Neural cell (in vitro differentiated cells): Measurements from ENCODE around the gene ZNF394. TPM values are rescaled to one million over a fixed set of nuclear protein-coding genes. Genes with fewer than 3 reads are reported as not detected.

Experiments
- H2AFZ ChIP-seq: fragments of 200-600, 300-800 bp; sonication (generic), shearing (Covaris generic); 2 replicates; pipeline ENCODE4 v1.6.0; 2014; ENCODE audit warnings: low read depth, mild to moderate bottlenecking, antibody characterized with exemption, low read length, moderate library complexity
- H3F3A ChIP-seq: fragments of 200-600 bp; shearing (Covaris generic); 2 replicates; pipeline ENCODE4 v1.6.1; 2016; ENCODE audit warnings: mild to moderate bottlenecking, moderate library complexity, mixed read lengths, antibody characterized with exemption, low read length; ENCODE audit not compliant: insufficient read depth, poor library complexity, severe bottlenecking
- H3K27ac ChIP-seq: fragments of 200-600, 300-800 bp; sonication (generic), shearing (Covaris generic); 2 replicates; pipeline ENCODE4 v1.5.1; 2014; ENCODE audit warnings: mild to moderate bottlenecking, low read length, moderate library complexity
- H3K27me3 ChIP-seq: fragments of 300-800, 200-600 bp; sonication (generic), shearing (Covaris generic); 2 replicates; pipeline ENCODE4 v1.6.0; 2014; ENCODE audit warnings: mild to moderate bottlenecking, low read depth, low read length, moderate library complexity; ENCODE audit not compliant: insufficient read depth
- H3K36me3 ChIP-seq: fragments of 300-800, 200-600 bp; sonication (generic), shearing (Covaris generic); 2 replicates; pipeline ENCODE4 v1.5.1; 2014; ENCODE audit warnings: mild to moderate bottlenecking, antibody characterized with exemption, low read length, moderate library complexity; ENCODE audit not compliant: insufficient read depth
- H3K4me2 ChIP-seq: fragments of 300-800, 200-600 bp; sonication (generic), shearing (Covaris generic); 2 replicates; pipeline ENCODE4 v1.6.0; 2014; ENCODE audit warnings: mild to moderate bottlenecking, low read length
- H3K4me3 ChIP-seq: fragments of 300-800, 200-600 bp; sonication (generic), shearing (Covaris generic); 2 replicates; pipeline ENCODE4 v1.5.1; 2014; ENCODE audit warnings: mild to moderate bottlenecking, low read length, moderate library complexity
- H3K79me2 ChIP-seq: fragments of 200-600 bp; shearing (Covaris generic); replicated peaks from 2 replicates; pipeline ENCODE4 v1.6.0; 2014; ENCODE audit warnings: mild to moderate bottlenecking, low read length, moderate library complexity; ENCODE audit not compliant: insufficient read depth
- H3K9ac ChIP-seq: fragments of 300-800, 200-600 bp; sonication (generic), shearing (Covaris generic); 2 replicates; pipeline ENCODE4 v1.6.1; 2016; ENCODE audit warnings: mild to moderate bottlenecking, low read length, mixed read lengths
- H3K9me2 ChIP-seq: fragments of 200-600 bp; shearing (Covaris generic); 2 replicates; pipeline ENCODE4 v1.6.1; 2016; ENCODE audit warnings: mild to moderate bottlenecking, low read length, mixed read lengths; ENCODE audit not compliant: insufficient read depth
- H3K9me3 ChIP-seq: fragments of 200-600, 300-800 bp; sonication (generic), shearing (Covaris generic); 2 replicates; pipeline ENCODE4 v1.6.1; 2016; ENCODE audit warnings: mild to moderate bottlenecking, mixed run types, low read length, moderate library complexity, mixed read lengths
- H4K20me1 ChIP-seq: fragments of 200-600 bp; shearing (Covaris generic); 2 replicates; pipeline ENCODE4 v1.6.1; 2016; ENCODE audit warnings: mild to moderate bottlenecking, mixed run types; ENCODE audit not compliant: insufficient read depth
- CTCF ChIP-seq: fragments of 450-650 bp; IDR thresholded peaks from 2 replicates; pipeline ENCODE4 v1.5.1; 2014; ENCODE audit warnings: antibody characterized with exemption, mild to moderate bottlenecking, moderate library complexity; ENCODE audit not compliant: poor library complexity, severe bottlenecking
- EP300 ChIP-seq: fragments of 450-650 bp; conservative IDR thresholded peaks from 2 replicates; pipeline ENCODE4 v1.6.1; 2014; ENCODE audit warnings: antibody characterized with exemption, mild to moderate bottlenecking, moderate library complexity; ENCODE audit not compliant: poor library complexity, severe bottlenecking
- EZH2 ChIP-seq: fragments of 200-600, 300-800 bp; shearing (Covaris generic), sonication (generic); IDR thresholded peaks from 2 replicates; pipeline ENCODE4 v1.6.1; 2014; ENCODE audit warnings: antibody characterized with exemption, low read length, borderline replicate concordance, mild to moderate bottlenecking; ENCODE audit not compliant: insufficient read depth, poor library complexity, severe bottlenecking
- MXI1 ChIP-seq: fragments of 450-650 bp; conservative IDR thresholded peaks from 2 replicates; pipeline ENCODE4 v1.6.1; 2014; ENCODE audit warnings: antibody characterized with exemption, mild to moderate bottlenecking; ENCODE audit not compliant: poor library complexity, severe bottlenecking
- POLR2AphosphoS5 ChIP-seq: IDR thresholded peaks from 2 replicates; pipeline ENCODE4 v1.6.1; 2012
- RAD21 ChIP-seq: fragments of 450-650 bp; conservative IDR thresholded peaks from 2 replicates; pipeline ENCODE4 v1.6.1; 2014; ENCODE audit warnings: antibody characterized with exemption, mild to moderate bottlenecking, moderate library complexity
- SMC3 ChIP-seq: fragments of 450-650 bp; conservative IDR thresholded peaks from 2 replicates; pipeline ENCODE4 v1.6.1; 2014; ENCODE audit warnings: antibody characterized with exemption, mild to moderate bottlenecking, moderate library complexity; ENCODE audit not compliant: poor library complexity
- TAF1 ChIP-seq: IDR thresholded peaks from 2 replicates; pipeline ENCODE4 v1.6.1; 2012; ENCODE audit warnings: low read depth
- polyA plus RNA-seq: library from polyadenylated mRNA; depleted of rRNA; stranded (reverse); fragments of >200 nt; gene quantifications from 2 replicates; pipeline ENCODE4 v1.2.3, GENCODE V29; 2014
- TF ChIP-seq, protein P1 (sequence below): IDR thresholded peaks from 2 replicates; pipeline ENCODE4 v1.6.1; 2012; ENCODE audit warnings: borderline replicate concordance

Gene ZNF394
- polyA plus RNA-seq, 1 donor from 2014 or later: 9.5 TPM

- Histone ChIP-seq H4K20me1 (no peaks in the 10 kb centered on the region), H3K27me3 (no peaks in the 10 kb centered on the region), H3K9me2 (no peaks in the 10 kb centered on the region), H3K79me2 (peaks cover 36% of the 10 kb centered on the region), H3K27ac (no peak overlapping the region), H2AFZ (no peak overlapping the region), H3F3A (no peaks in the 10 kb centered on the region), H3K4me2 (no peak overlapping the region), H3K9ac (no peak overlapping the region), H3K4me3 (no peak overlapping the region), H3K9me3 (no peaks in the 10 kb centered on the region), H3K36me3 (no peaks in the 10 kb centered on the region)
- TF ChIP-seq RAD21: no peak
- no peak for TF ChIP-seq TAF1
- no peak for TF ChIP-seq CTCF
- no peak for TF ChIP-seq EP300
Measured at GRCh38 chr7:99469381-99470065, 30.6 kb downstream of the ZNF394 start.

- Histone ChIP-seq H3K9me3 (no peaks in the 10 kb centered on the region), H3K9me2 (no peaks in the 10 kb centered on the region), H3F3A (no peaks in the 10 kb centered on the region), H3K27ac (no peak overlapping the region), H3K79me2 (peaks cover 36% of the 10 kb centered on the region), H3K4me2 (no peak overlapping the region), H3K9ac (no peak overlapping the region), H3K36me3 (no peaks in the 10 kb centered on the region), H4K20me1 (no peaks in the 10 kb centered on the region), H3K4me3 (no peak overlapping the region), H3K27me3 (no peaks in the 10 kb centered on the region), H2AFZ (no peak overlapping the region)
- TF ChIP-seq RAD21 (no peak), TAF1 (no peak), CTCF (no peak), MXI1 (no peak), SMC3 (no peak)
Measured at GRCh38 chr7:99468336-99468918, 31.7 kb downstream of the ZNF394 start.

GRCh38 chr7:99465421-99465768 lies 34.7 kb downstream of the ZNF394 start:
- TF ChIP-seq, protein P1, sequence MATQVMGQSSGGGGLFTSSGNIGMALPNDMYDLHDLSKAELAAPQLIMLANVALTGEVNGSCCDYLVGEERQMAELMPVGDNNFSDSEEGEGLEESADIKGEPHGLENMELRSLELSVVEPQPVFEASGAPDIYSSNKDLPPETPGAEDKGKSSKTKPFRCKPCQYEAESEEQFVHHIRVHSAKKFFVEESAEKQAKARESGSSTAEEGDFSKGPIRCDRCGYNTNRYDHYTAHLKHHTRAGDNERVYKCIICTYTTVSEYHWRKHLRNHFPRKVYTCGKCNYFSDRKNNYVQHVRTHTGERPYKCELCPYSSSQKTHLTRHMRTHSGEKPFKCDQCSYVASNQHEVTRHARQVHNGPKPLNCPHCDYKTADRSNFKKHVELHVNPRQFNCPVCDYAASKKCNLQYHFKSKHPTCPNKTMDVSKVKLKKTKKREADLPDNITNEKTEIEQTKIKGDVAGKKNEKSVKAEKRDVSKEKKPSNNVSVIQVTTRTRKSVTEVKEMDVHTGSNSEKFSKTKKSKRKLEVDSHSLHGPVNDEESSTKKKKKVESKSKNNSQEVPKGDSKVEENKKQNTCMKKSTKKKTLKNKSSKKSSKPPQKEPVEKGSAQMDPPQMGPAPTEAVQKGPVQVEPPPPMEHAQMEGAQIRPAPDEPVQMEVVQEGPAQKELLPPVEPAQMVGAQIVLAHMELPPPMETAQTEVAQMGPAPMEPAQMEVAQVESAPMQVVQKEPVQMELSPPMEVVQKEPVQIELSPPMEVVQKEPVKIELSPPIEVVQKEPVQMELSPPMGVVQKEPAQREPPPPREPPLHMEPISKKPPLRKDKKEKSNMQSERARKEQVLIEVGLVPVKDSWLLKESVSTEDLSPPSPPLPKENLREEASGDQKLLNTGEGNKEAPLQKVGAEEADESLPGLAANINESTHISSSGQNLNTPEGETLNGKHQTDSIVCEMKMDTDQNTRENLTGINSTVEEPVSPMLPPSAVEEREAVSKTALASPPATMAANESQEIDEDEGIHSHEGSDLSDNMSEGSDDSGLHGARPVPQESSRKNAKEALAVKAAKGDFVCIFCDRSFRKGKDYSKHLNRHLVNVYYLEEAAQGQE: no peak
- no peak for TF ChIP-seq EP300
- TF ChIP-seq POLR2AphosphoS5: no peak
- no peak for TF ChIP-seq RAD21
- TF ChIP-seq TAF1: no peak
- TF ChIP-seq EZH2: no peak
- TF ChIP-seq SMC3: no peak
- TF ChIP-seq CTCF: no peak
- no peak for TF ChIP-seq MXI1
- H3K79me2 ChIP-seq: peaks cover 49% of the 10 kb centered on the region
- H3K9ac ChIP-seq: peak overlapping the region; percentile 87
- H3K9me3 ChIP-seq: no peaks in the 10 kb centered on the region
- H3K27ac ChIP-seq: peak overlapping the region; percentile 75
- H3K36me3 ChIP-seq: no peaks in the 10 kb centered on the region
- H3K9me2 ChIP-seq: no peaks in the 10 kb centered on the region
- no peaks in the 10 kb centered on the region for H3K27me3 ChIP-seq
- no peaks in the 10 kb centered on the region for H4K20me1 ChIP-seq
- H3F3A ChIP-seq: no peaks in the 10 kb centered on the region
- peak overlapping the region; percentile 97 for H3K4me2 ChIP-seq
- peak overlapping the region; percentile 92 for H2AFZ ChIP-seq
- H3K4me3 ChIP-seq: peak overlapping the region; percentile 85
